ENCODE data around the gene SLC6A11. TPM values are rescaled to one million over a fixed set of nuclear protein-coding genes. Genes with fewer than 3 reads are reported as not detected.

Gene SLC6A11
- total and polyA plus RNA-seq, 9 of the 15 experiments (the other 6 are each of a cell fraction or from before 2014, with no cell fraction given) = 0.04 TPM; not detected in 8

DNA sequence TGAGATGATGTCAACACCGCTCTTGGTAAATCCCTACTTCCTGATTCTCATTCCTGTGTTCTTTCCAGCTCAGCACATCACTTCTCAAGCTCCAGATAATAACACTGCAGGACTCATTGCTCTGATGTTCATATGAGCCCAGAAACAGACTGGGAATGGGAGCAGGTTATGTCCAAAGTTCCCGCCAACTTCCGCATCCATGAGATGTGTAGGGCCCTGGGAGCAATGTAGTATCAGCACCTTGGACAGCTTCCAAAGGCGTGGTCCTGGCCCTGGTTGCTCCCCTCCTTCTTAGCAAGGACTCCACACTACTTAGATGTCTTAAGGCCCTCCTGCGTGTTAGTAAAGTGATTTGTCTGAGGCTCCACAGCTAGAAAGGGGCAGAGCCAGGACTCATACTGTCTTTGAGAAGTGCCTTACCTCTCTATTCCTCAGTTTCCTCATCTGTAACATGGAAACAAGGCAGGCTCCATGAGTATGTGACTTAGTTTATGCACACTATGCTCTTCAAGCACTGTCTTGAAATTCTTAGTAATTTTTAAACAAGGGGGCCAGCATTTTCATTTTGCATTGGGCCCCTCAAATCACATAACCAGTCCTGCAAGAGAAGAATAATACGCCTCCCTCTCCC is 148.6 kb downstream of the SLC6A11 start:
- Histone ChIP-seq H3K4me3 (no peak overlapping the region), H3K27me3 (ENCODE audit: control insufficient read depth in 2 of 2, insufficient read depth in 2 of 2, low read length in 2 of 2) (peaks cover 0 to 13% of the 10 kb centered on the region in 2 experiments; a peak in 2 of 5 replicates), H3K27ac (ENCODE audit: extremely low read depth, low read depth, low read length) (no peak overlapping the region), H3K36me3 (ENCODE audit: control insufficient read depth, insufficient read depth, low read length) (no peaks in the 10 kb centered on the region), H2AFZ (ENCODE audit: low read depth, low read length) (no peak overlapping the region), H3K9me1 (ENCODE audit: control insufficient read depth, insufficient read depth, low read length) (no peaks in the 10 kb centered on the region), H3K4me1 (replicated peaks in 1 of 2; ENCODE audit: control insufficient read depth in 2 of 2, insufficient read depth in 2 of 2, low read length in 2 of 2) (no peaks in the 10 kb centered on the region), H3K4me2 (ENCODE audit: insufficient read depth, low read length) (no peak overlapping the region), H3K9me3 (replicated peaks; ENCODE audit: control insufficient read depth, insufficient read depth, low read depth, low read length) (no peaks in the 10 kb centered on the region), H3K79me2 (ENCODE audit: control insufficient read depth, insufficient read depth, low read length) (no peaks in the 10 kb centered on the region), H3K9ac (ENCODE audit: insufficient read depth in 1 of 2, low read depth in 2 of 2, low read length in 2 of 2) (no peak overlapping the region), H4K20me1 (replicated peaks; ENCODE audit: control insufficient read depth, insufficient read depth, low read length) (peaks cover 14% of the 10 kb centered on the region)
- CTCF ChIA-PET (ENCODE audit: low intra/inter-chr PET ratio) = no interaction called here
- DNase-seq (ENCODE audit: extremely low read depth in 1 of 4, low spot score in 3 of 4) = peak; percentile 51 to 75 (median 70)
- intact Hi-C loops (cut with micrococcal nuclease) = no loop called here
- 0% methylated on average over 6 of the region's 6 CpGs for WGBS (ENCODE audit: insufficient coverage, low coverage, missing lambda C conversion rate)
- peak; percentile 92 for ATAC-seq
- FAIRE-seq = peak; percentile 73
- BruUV-seq (replicated peaks) = no TSS peak
- POLR2A ChIA-PET = no interaction called here
- in situ Hi-C loops (cut with MboI) = no loop called here
- TF ChIP-seq HCFC1 (IDR thresholded peaks at IDR 0.05; ENCODE audit: low read depth, low read length) (no peak), EZH2 (IDR thresholded peaks at IDR 0.05; ENCODE audit: borderline replicate concordance, low read depth, low read length) (no peak), SMARCA5 (IDR thresholded peaks at IDR 0.05) (no peak), ZC3H4 (CRISPR knock-in tag; IDR thresholded peaks at IDR 0.05; ENCODE audit: borderline replicate concordance) (no peak), EHMT2 (IDR thresholded peaks at IDR 0.05) (peak; percentile 98), MECOM (CRISPR knock-in tag; IDR thresholded peaks at IDR 0.05) (no peak), TEAD2 (tag; IDR thresholded peaks at IDR 0.05) (no peak)
- TF ChIP-seq, protein P1, sequence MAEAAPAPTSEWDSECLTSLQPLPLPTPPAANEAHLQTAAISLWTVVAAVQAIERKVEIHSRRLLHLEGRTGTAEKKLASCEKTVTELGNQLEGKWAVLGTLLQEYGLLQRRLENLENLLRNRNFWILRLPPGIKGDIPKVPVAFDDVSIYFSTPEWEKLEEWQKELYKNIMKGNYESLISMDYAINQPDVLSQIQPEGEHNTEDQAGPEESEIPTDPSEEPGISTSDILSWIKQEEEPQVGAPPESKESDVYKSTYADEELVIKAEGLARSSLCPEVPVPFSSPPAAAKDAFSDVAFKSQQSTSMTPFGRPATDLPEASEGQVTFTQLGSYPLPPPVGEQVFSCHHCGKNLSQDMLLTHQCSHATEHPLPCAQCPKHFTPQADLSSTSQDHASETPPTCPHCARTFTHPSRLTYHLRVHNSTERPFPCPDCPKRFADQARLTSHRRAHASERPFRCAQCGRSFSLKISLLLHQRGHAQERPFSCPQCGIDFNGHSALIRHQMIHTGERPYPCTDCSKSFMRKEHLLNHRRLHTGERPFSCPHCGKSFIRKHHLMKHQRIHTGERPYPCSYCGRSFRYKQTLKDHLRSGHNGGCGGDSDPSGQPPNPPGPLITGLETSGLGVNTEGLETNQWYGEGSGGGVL (CRISPR knock-in tag; IDR thresholded peaks at IDR 0.05) = no peak
- TF ChIP-seq, protein P2, sequence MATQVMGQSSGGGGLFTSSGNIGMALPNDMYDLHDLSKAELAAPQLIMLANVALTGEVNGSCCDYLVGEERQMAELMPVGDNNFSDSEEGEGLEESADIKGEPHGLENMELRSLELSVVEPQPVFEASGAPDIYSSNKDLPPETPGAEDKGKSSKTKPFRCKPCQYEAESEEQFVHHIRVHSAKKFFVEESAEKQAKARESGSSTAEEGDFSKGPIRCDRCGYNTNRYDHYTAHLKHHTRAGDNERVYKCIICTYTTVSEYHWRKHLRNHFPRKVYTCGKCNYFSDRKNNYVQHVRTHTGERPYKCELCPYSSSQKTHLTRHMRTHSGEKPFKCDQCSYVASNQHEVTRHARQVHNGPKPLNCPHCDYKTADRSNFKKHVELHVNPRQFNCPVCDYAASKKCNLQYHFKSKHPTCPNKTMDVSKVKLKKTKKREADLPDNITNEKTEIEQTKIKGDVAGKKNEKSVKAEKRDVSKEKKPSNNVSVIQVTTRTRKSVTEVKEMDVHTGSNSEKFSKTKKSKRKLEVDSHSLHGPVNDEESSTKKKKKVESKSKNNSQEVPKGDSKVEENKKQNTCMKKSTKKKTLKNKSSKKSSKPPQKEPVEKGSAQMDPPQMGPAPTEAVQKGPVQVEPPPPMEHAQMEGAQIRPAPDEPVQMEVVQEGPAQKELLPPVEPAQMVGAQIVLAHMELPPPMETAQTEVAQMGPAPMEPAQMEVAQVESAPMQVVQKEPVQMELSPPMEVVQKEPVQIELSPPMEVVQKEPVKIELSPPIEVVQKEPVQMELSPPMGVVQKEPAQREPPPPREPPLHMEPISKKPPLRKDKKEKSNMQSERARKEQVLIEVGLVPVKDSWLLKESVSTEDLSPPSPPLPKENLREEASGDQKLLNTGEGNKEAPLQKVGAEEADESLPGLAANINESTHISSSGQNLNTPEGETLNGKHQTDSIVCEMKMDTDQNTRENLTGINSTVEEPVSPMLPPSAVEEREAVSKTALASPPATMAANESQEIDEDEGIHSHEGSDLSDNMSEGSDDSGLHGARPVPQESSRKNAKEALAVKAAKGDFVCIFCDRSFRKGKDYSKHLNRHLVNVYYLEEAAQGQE (IDR thresholded peaks at IDR 0.05; ENCODE audit: borderline replicate concordance) = peak; percentile 99
- TF ChIP-seq, protein P2 (CRISPR knock-in tag; IDR thresholded peaks at IDR 0.05; ENCODE audit: low read depth) = peak; percentile 95
- TF ChIP-seq, protein P3, sequence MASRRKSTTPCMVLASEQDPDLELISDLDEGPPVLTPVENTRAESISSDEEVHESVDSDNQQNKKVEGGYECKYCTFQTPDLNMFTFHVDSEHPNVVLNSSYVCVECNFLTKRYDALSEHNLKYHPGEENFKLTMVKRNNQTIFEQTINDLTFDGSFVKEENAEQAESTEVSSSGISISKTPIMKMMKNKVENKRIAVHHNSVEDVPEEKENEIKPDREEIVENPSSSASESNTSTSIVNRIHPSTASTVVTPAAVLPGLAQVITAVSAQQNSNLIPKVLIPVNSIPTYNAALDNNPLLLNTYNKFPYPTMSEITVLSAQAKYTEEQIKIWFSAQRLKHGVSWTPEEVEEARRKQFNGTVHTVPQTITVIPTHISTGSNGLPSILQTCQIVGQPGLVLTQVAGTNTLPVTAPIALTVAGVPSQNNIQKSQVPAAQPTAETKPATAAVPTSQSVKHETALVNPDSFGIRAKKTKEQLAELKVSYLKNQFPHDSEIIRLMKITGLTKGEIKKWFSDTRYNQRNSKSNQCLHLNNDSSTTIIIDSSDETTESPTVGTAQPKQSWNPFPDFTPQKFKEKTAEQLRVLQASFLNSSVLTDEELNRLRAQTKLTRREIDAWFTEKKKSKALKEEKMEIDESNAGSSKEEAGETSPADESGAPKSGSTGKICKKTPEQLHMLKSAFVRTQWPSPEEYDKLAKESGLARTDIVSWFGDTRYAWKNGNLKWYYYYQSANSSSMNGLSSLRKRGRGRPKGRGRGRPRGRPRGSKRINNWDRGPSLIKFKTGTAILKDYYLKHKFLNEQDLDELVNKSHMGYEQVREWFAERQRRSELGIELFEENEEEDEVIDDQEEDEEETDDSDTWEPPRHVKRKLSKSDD (conservative IDR thresholded peaks at IDR 0.05; ENCODE audit: low read length) = no peak

Data from K562 (cell line).